HEK293 (cell line): ENCODE data around the gene RCAN2.

Source experiments
- CTCF ChIA-PET: fragments of 350-600 bp; formaldehyde crosslinking; extraction: SDS; loops from one replicate; lab custom pipeline; 2021; ENCODE audit warnings: antibody characterized with exemption; lab: Yijun Ruan, JAX
- POLR2A ChIA-PET: fragments of 300-600 bp; formaldehyde crosslinking; extraction: SDS; loops from one replicate; lab custom pipeline; 2020; ENCODE audit warnings: antibody characterized with exemption, inconsistent platforms; lab: Yijun Ruan, JAX
- H3K27ac ChIP-seq: fragments of 200-500 bp; sonication (Bioruptor generic); 2 replicates; pipeline ENCODE4 v1.5.1; 2014; ENCODE audit warnings: low read depth, low read length, control low read depth, inconsistent platforms; ENCODE audit errors: extremely low read depth
- H3K36me3 ChIP-seq, 2 experiments: fragments of 200-500 bp in 1 of 2; sonication (Bioruptor generic) in 1 of 2; 1 replicate in 1 of 2; 2 replicates in 1 of 2; pipeline ENCODE4 v1.5.1; 2014 to 2017; ENCODE audit warnings: inconsistent platforms in 2 of 2, low read length in 2 of 2; ENCODE audit not compliant: control insufficient read depth in 2 of 2, insufficient read depth in 1 of 2
- H3K4me1 ChIP-seq: fragments of 200-500 bp; sonication (Bioruptor generic); 2 replicates; pipeline ENCODE4 v1.5.1; 2014; ENCODE audit warnings: mild to moderate bottlenecking, low read length, inconsistent platforms; ENCODE audit not compliant: control insufficient read depth, insufficient read depth
- H3K4me3 ChIP-seq: 2 replicates; pipeline ENCODE4 v1.5.1; 2011; ENCODE audit warnings: low read depth, mild to moderate bottlenecking, control low read depth, low read length, moderate library complexity
- H3K9me3 ChIP-seq: fragments of 200-500 bp; sonication (Bioruptor generic); 2 replicates; pipeline ENCODE4 v1.5.1; 2014; ENCODE audit warnings: low read depth, low read length, inconsistent platforms; ENCODE audit not compliant: control insufficient read depth, insufficient read depth
- GLIS1 ChIP-seq: fragments of 450-650 bp; formaldehyde crosslinking; IDR thresholded peaks from 2 replicates; pipeline ENCODE4 v1.5.1; 2016; ENCODE audit warnings: missing biosample characterization, missing genetic modification characterization
- KLF16 ChIP-seq: fragments of 450-650 bp; formaldehyde crosslinking; IDR thresholded peaks from 2 replicates; pipeline ENCODE4 v1.5.1; 2017; ENCODE audit warnings: missing biosample characterization, missing genetic modification characterization
- PRDM1 ChIP-seq: fragments of 450-650 bp; formaldehyde crosslinking; IDR thresholded peaks from 2 replicates; pipeline ENCODE4; 2016; ENCODE audit warnings: missing biosample characterization, missing genetic modification characterization
- RBAK ChIP-seq: fragments of 450-650 bp; formaldehyde crosslinking; IDR thresholded peaks from 2 replicates; pipeline ENCODE4 v1.5.1; 2016; ENCODE audit warnings: missing biosample characterization, missing genetic modification characterization
- SP2 ChIP-seq: fragments of 450-650 bp; formaldehyde crosslinking; IDR thresholded peaks from 2 replicates; pipeline ENCODE4 v1.5.1; 2016; ENCODE audit warnings: missing biosample characterization, missing genetic modification characterization
- WT1 ChIP-seq: fragments of 450-650 bp; formaldehyde crosslinking; IDR thresholded peaks from 2 replicates; pipeline ENCODE4 v1.5.1; 2016; ENCODE audit warnings: missing biosample characterization, missing genetic modification characterization
- ZBTB1 ChIP-seq: fragments of 450-650 bp; formaldehyde crosslinking; IDR thresholded peaks from 2 replicates; pipeline ENCODE4 v1.5.1; 2016; ENCODE audit warnings: missing biosample characterization, missing genetic modification characterization
- ZFP3 ChIP-seq: fragments of 450-650 bp; formaldehyde crosslinking; IDR thresholded peaks from 2 replicates; pipeline ENCODE4 v1.5.1; 2016; ENCODE audit warnings: low read depth, missing biosample characterization, missing genetic modification characterization
- ZNF121 ChIP-seq: fragments of 450-650 bp; formaldehyde crosslinking; IDR thresholded peaks from 2 replicates; pipeline ENCODE4 v1.5.1; 2016; ENCODE audit warnings: missing biosample characterization, missing genetic modification characterization
- ZNF140 ChIP-seq: fragments of 450-650 bp; formaldehyde crosslinking; IDR thresholded peaks from 2 replicates; pipeline ENCODE4 v1.5.1; 2016; ENCODE audit warnings: missing biosample characterization, missing genetic modification characterization
- ZNF211 ChIP-seq: fragments of 450-650 bp; formaldehyde crosslinking; IDR thresholded peaks from 2 replicates; pipeline ENCODE4 v1.5.1; 2016; ENCODE audit warnings: low read depth, missing biosample characterization, missing genetic modification characterization
- ZNF274 ChIP-seq, 2 experiments: fragments of 200-500 bp in 1 of 2; fragments of 450-650 bp in 1 of 2; sonication (Bioruptor generic) in 1 of 2; formaldehyde crosslinking in 1 of 2; IDR thresholded peaks; 2 replicates each; pipeline versions ENCODE4 v1.5.1 to v1.6.1; 2014 to 2016; ENCODE audit warnings: borderline replicate concordance in 1 of 2, inconsistent platforms in 1 of 2, low read length in 1 of 2, missing biosample characterization in 1 of 2, missing genetic modification characterization in 1 of 2
- ZNF341 ChIP-seq: fragments of 450-650 bp; formaldehyde crosslinking; IDR thresholded peaks from 2 replicates; pipeline ENCODE4; 2016; ENCODE audit warnings: low read depth, missing biosample characterization, missing genetic modification characterization
- ZNF404 ChIP-seq: fragments of 450-650 bp; formaldehyde crosslinking; IDR thresholded peaks from 2 replicates; pipeline ENCODE4 v1.5.1; 2017; ENCODE audit warnings: missing biosample characterization, missing genetic modification characterization
- ZNF76 ChIP-seq: fragments of 450-650 bp; formaldehyde crosslinking; IDR thresholded peaks from 2 replicates; pipeline ENCODE4; 2016; ENCODE audit warnings: low read depth, missing biosample characterization, missing genetic modification characterization, borderline replicate concordance
- ZNF768 ChIP-seq: fragments of 450-650 bp; formaldehyde crosslinking; IDR thresholded peaks from 2 replicates; pipeline ENCODE4 v1.5.1; 2018; ENCODE audit warnings: missing biosample characterization, mild to moderate bottlenecking, missing genetic modification characterization
- ZNF791 ChIP-seq: fragments of 450-650 bp; formaldehyde crosslinking; IDR thresholded peaks from 2 replicates; pipeline ENCODE4 v1.5.1; 2016; ENCODE audit warnings: missing biosample characterization, missing genetic modification characterization
- ZNF837 ChIP-seq: fragments of 450-650 bp; formaldehyde crosslinking; IDR thresholded peaks from 2 replicates; pipeline ENCODE4 v1.5.1; 2016; ENCODE audit warnings: missing biosample characterization, missing genetic modification characterization
- ZSCAN30 ChIP-seq: fragments of 450-650 bp; IDR thresholded peaks from 2 replicates; pipeline ENCODE4 v1.5.1; 2018; ENCODE audit warnings: missing biosample characterization, mild to moderate bottlenecking, missing genetic modification characterization, moderate library complexity
- ZXDB ChIP-seq: fragments of 450-650 bp; formaldehyde crosslinking; IDR thresholded peaks from 2 replicates; pipeline ENCODE4 v1.5.1; 2016; ENCODE audit warnings: missing biosample characterization, missing genetic modification characterization
- TF ChIP-seq, protein P1 (sequence below): fragments of 450-650 bp; formaldehyde crosslinking; IDR thresholded peaks from 2 replicates; pipeline ENCODE4 v1.5.1; 2016; ENCODE audit warnings: missing biosample characterization, missing genetic modification characterization
- TF ChIP-seq, protein P2 (sequence below): fragments of 450-650 bp; formaldehyde crosslinking; IDR thresholded peaks from 2 replicates; pipeline ENCODE4 v1.5.1; 2017; ENCODE audit warnings: missing biosample characterization, missing genetic modification characterization
- TF ChIP-seq, protein P3 (sequence below): fragments of 450-650 bp; formaldehyde crosslinking; IDR thresholded peaks from 2 replicates; pipeline ENCODE4 v1.5.1; 2016; ENCODE audit warnings: missing biosample characterization, missing genetic modification characterization, low read depth
- TF ChIP-seq, protein P4 (sequence below): fragments of 450-650 bp; formaldehyde crosslinking; IDR thresholded peaks from 2 replicates; pipeline ENCODE4; 2016; ENCODE audit warnings: missing biosample characterization, missing genetic modification characterization
- TF ChIP-seq, protein P5 (sequence below): IDR thresholded peaks from 2 replicates; pipeline ENCODE4 v1.6.1; 2011; ENCODE audit warnings: mild to moderate bottlenecking, low read depth, low read length, borderline replicate concordance

The RCAN2 gene

DNA sequence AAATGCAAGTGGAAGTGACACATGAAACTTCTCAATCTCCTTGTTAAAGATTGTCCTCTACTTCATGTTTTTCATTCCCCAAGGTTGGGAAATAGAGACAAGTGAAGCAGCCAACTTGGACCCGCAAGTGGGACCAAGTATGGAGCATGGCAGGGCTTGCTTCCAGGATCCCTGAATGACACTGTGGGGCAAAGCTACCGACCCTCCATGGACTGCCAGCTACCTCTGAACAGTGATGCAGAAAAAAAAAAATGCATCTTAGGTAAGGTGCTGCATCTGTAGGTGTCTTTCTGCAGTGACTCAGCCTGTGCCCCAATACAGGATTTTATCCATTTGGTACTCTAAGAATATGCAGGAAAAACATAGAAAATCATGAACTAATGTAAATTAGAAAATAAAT, 201.4 kb downstream of the RCAN2 start:
- H3K4me3 ChIP-seq = no peak overlapping the region
- CTCF ChIA-PET = interaction anchor here (0.6 kb wide), 1 partner anchor 268 kb away, joined by 3 read pairs; no protein-coding TSS in a partner anchor
- no peak overlapping the region for H3K27ac ChIP-seq
- TF ChIP-seq, protein P1, sequence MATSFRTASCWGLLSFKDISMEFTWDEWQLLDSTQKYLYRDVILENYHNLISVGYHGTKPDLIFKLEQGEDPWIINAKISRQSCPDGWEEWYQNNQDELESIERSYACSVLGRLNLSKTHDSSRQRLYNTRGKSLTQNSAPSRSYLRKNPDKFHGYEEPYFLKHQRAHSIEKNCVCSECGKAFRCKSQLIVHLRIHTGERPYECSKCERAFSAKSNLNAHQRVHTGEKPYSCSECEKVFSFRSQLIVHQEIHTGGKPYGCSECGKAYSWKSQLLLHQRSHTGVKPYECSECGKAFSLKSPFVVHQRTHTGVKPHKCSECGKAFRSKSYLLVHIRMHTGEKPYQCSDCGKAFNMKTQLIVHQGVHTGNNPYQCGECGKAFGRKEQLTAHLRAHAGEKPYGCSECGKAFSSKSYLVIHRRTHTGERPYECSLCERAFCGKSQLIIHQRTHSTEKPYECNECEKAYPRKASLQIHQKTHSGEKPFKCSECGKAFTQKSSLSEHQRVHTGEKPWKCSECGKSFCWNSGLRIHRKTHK = no peak
- no peak for TF ChIP-seq ZNF211
- TF ChIP-seq ZNF140 (tag by site-specific recombination) = no peak
- no peak for TF ChIP-seq KLF16
- TF ChIP-seq ZXDB (tag by site-specific recombination) = no peak
- no peak for TF ChIP-seq GLIS1 (tag by site-specific recombination)
- TF ChIP-seq ZBTB1 (tag by site-specific recombination) = no peak
- TF ChIP-seq RBAK (tag by site-specific recombination) = no peak
- TF ChIP-seq, protein P2, sequence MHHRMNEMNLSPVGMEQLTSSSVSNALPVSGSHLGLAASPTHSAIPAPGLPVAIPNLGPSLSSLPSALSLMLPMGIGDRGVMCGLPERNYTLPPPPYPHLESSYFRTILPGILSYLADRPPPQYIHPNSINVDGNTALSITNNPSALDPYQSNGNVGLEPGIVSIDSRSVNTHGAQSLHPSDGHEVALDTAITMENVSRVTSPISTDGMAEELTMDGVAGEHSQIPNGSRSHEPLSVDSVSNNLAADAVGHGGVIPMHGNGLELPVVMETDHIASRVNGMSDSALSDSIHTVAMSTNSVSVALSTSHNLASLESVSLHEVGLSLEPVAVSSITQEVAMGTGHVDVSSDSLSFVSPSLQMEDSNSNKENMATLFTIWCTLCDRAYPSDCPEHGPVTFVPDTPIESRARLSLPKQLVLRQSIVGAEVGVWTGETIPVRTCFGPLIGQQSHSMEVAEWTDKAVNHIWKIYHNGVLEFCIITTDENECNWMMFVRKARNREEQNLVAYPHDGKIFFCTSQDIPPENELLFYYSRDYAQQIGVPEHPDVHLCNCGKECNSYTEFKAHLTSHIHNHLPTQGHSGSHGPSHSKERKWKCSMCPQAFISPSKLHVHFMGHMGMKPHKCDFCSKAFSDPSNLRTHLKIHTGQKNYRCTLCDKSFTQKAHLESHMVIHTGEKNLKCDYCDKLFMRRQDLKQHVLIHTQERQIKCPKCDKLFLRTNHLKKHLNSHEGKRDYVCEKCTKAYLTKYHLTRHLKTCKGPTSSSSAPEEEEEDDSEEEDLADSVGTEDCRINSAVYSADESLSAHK = no peak
- no peak for TF ChIP-seq PRDM1 (tag by site-specific recombination)
- TF ChIP-seq, protein P3, sequence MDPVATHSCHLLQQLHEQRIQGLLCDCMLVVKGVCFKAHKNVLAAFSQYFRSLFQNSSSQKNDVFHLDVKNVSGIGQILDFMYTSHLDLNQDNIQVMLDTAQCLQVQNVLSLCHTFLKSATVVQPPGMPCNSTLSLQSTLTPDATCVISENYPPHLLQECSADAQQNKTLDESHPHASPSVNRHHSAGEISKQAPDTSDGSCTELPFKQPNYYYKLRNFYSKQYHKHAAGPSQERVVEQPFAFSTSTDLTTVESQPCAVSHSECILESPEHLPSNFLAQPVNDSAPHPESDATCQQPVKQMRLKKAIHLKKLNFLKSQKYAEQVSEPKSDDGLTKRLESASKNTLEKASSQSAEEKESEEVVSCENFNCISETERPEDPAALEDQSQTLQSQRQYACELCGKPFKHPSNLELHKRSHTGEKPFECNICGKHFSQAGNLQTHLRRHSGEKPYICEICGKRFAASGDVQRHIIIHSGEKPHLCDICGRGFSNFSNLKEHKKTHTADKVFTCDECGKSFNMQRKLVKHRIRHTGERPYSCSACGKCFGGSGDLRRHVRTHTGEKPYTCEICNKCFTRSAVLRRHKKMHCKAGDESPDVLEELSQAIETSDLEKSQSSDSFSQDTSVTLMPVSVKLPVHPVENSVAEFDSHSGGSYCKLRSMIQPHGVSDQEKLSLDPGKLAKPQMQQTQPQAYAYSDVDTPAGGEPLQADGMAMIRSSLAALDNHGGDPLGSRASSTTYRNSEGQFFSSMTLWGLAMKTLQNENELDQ (tag by site-specific recombination) = no peak
- no peak for TF ChIP-seq ZSCAN30 (tag by site-specific recombination)
- no peak for TF ChIP-seq ZNF341 (tag by site-specific recombination)
- TF ChIP-seq, protein P4, sequence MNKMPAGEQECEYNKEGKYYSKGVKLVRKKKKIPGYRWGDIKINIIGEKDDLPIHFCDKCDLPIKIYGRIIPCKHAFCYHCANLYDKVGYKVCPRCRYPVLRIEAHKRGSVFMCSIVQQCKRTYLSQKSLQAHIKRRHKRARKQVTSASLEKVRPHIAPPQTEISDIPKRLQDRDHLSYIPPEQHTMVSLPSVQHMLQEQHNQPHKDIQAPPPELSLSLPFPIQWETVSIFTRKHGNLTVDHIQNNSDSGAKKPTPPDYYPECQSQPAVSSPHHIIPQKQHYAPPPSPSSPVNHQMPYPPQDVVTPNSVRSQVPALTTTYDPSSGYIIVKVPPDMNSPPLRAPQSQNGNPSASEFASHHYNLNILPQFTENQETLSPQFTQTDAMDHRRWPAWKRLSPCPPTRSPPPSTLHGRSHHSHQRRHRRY (tag by site-specific recombination) = no peak
- TF ChIP-seq ZNF768 (tag by site-specific recombination) = no peak
- no peak for TF ChIP-seq ZNF404 (tag by site-specific recombination)
- TF ChIP-seq ZNF274 (IDR thresholded peaks at IDR 0.05; ENCODE audit: low read length) = no peak
- TF ChIP-seq ZNF274 (tag by site-specific recombination; IDR thresholded peaks at IDR 0.05; ENCODE audit: borderline replicate concordance) = no peak
- TF ChIP-seq, all 188 proteins: peak for 0
- no peaks in the 10 kb centered on the region for H3K36me3 ChIP-seq
- H3K9me3 ChIP-seq = no peaks in the 10 kb centered on the region
- H3K4me1 ChIP-seq = 0 out of 2 replicates have a peak, but pooled peaks cover 6% of the 10 kb centered on the region
- POLR2A ChIA-PET = no interaction called here

DNA sequence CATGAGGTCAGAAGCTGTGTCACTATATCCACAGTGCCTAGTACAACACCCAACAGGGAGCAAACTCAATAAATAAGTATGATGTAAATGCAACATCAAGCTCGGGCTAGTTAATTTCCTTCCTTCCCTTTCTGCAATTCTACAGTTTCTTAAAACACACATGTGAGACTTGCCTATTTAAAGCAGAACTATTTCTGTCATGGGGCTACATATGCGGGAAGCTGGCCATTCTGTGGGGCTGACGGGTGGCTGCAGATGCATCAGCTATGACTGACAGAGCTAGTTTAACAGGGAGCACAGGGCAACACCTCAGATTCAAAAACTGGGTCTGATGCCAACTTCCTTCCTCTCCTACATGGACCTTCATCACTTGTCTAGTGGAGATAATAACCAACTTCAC, 202.4 kb downstream of the RCAN2 start:
- POLR2A ChIA-PET = interaction anchor here (0.6 kb wide), 1 partner anchor 56 kb away, joined by 4 read pairs; no protein-coding TSS in a partner anchor
- no peaks in the 10 kb centered on the region for H3K36me3 ChIP-seq
- no peak overlapping the region for H3K4me3 ChIP-seq
- H3K27ac ChIP-seq = no peak overlapping the region
- H3K4me1 ChIP-seq = 0 out of 2 replicates have a peak, but pooled peaks cover 6% of the 10 kb centered on the region
- CTCF ChIA-PET = no interaction called here
- no peaks in the 10 kb centered on the region for H3K9me3 ChIP-seq
- TF ChIP-seq SP2 (tag by site-specific recombination) (no peak), ZNF404 (tag by site-specific recombination) (no peak), WT1 (tag by site-specific recombination) (no peak), ZNF837 (no peak), ZNF121 (no peak), ZNF791 (tag by site-specific recombination) (no peak), ZNF76 (tag by site-specific recombination) (no peak), ZFP3 (no peak)
- TF ChIP-seq, protein P5, sequence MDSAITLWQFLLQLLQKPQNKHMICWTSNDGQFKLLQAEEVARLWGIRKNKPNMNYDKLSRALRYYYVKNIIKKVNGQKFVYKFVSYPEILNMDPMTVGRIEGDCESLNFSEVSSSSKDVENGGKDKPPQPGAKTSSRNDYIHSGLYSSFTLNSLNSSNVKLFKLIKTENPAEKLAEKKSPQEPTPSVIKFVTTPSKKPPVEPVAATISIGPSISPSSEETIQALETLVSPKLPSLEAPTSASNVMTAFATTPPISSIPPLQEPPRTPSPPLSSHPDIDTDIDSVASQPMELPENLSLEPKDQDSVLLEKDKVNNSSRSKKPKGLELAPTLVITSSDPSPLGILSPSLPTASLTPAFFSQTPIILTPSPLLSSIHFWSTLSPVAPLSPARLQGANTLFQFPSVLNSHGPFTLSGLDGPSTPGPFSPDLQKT = no peak
